WTC11 (cell line): Measurements from ENCODE around the gene CROCC2. TPM values are rescaled to one million over a fixed set of nuclear protein-coding genes. Genes with fewer than 3 reads are reported as not detected.

Experiments used
- ATAC-seq: fragments of 200-7000 bp; cut with Tn5 transposase; 2 replicates; pipeline ENCODE4 v1.10.0; 2021; ENCODE audit warnings: mild to moderate bottlenecking, moderate library complexity
- CTCF ChIA-PET: fragments of 300-600 bp; sonication (Branson Sonifier 250); formaldehyde crosslinking; loops from one replicate; lab custom pipeline; 2021; ENCODE audit warnings: antibody characterized with exemption; lab: Charles Lee
- POLR2A ChIA-PET: fragments of 350-600 bp; sonication (Branson Sonifier 250); formaldehyde crosslinking; loops from one replicate; lab custom pipeline; 2021; ENCODE audit warnings: antibody characterized with exemption; lab: Charles Lee
- DNase-seq: peaks from one replicate; pipeline ENCODE4 v3.0.0; 2021; ENCODE audit warnings: low spot score
- H3K27ac Mint-ChIP-seq: 2 replicates; pipeline ENCODE4 v1.8.0; 2021; ENCODE audit warnings: mixed read lengths
- H3K27me3 Mint-ChIP-seq: 2 replicates; pipeline ENCODE4 v1.8.0; 2021; ENCODE audit warnings: low read depth, mild to moderate bottlenecking, moderate library complexity, mixed read lengths
- H3K36me3 Mint-ChIP-seq: 2 replicates; pipeline ENCODE4 v1.8.0; 2021; ENCODE audit warnings: mixed read lengths
- H3K4me1 Mint-ChIP-seq: 2 replicates; pipeline ENCODE4 v1.8.0; 2022; ENCODE audit warnings: mixed read lengths
- H3K4me3 Mint-ChIP-seq: 2 replicates; pipeline ENCODE4 v1.8.0; 2021; ENCODE audit warnings: mild to moderate bottlenecking, moderate library complexity, mixed read lengths
- H3K9me3 Mint-ChIP-seq: 2 replicates; pipeline ENCODE4 v1.8.0; 2021; ENCODE audit warnings: mixed read lengths
- EMX1 ChIP-seq: fragments of 250-450 bp; sonication (Bioruptor Pico); IDR thresholded peaks from 2 replicates; pipeline ENCODE4 v1.8.0; 2021; ENCODE audit warnings: mild to moderate bottlenecking
- GTF2I ChIP-seq: fragments of 250-450 bp; sonication (Bioruptor Pico); conservative IDR thresholded peaks from 2 replicates; pipeline ENCODE4 v1.4.0; 2021; ENCODE audit warnings: mild to moderate bottlenecking
- IRF2 ChIP-seq: sonication (generic); formaldehyde crosslinking; IDR thresholded peaks from 2 replicates; pipeline ENCODE4 v1.8.0; 2022; ENCODE audit warnings: low read depth, missing genetic modification reagents, borderline replicate concordance
- JAZF1 ChIP-seq: fragments of 250-450 bp; sonication (Bioruptor Pico); IDR thresholded peaks from 2 replicates; pipeline ENCODE4 v1.9.0; 2021; ENCODE audit warnings: moderate library complexity, mild to moderate bottlenecking, inconsistent platforms
- NR1H2 ChIP-seq: sonication (generic); formaldehyde crosslinking; IDR thresholded peaks from 2 replicates; pipeline ENCODE4 v1.9.0; 2021; ENCODE audit warnings: mild to moderate bottlenecking, moderate library complexity, missing genetic modification reagents
- PREB ChIP-seq: sonication (generic); formaldehyde crosslinking; IDR thresholded peaks from 2 replicates; pipeline ENCODE4 v1.8.1; 2022; ENCODE audit warnings: mild to moderate bottlenecking, missing genetic modification reagents, moderate library complexity, borderline replicate concordance
- SMAD4 ChIP-seq: sonication (generic); formaldehyde crosslinking; IDR thresholded peaks from 2 replicates; pipeline ENCODE4 v1.8.0; 2022; ENCODE audit warnings: mild to moderate bottlenecking, missing genetic modification reagents
- STAT6 ChIP-seq: sonication (generic); formaldehyde crosslinking; conservative IDR thresholded peaks from 2 replicates; pipeline ENCODE4 v1.8.1; 2023; ENCODE audit warnings: mild to moderate bottlenecking, low read depth, missing genetic modification reagents, moderate library complexity
- TCF7 ChIP-seq: sonication (generic); formaldehyde crosslinking; IDR thresholded peaks from 2 replicates; pipeline ENCODE4 v1.8.0; 2022; ENCODE audit warnings: mild to moderate bottlenecking, low read depth, missing genetic modification reagents, moderate library complexity
- ZBTB21 ChIP-seq: sonication (generic); formaldehyde crosslinking; IDR thresholded peaks from 2 replicates; pipeline ENCODE4 v1.8.1; 2023; ENCODE audit warnings: mild to moderate bottlenecking, missing genetic modification reagents, borderline replicate concordance
- ZMAT4 ChIP-seq: fragments of 250-450 bp; sonication (Bioruptor Pico); IDR thresholded peaks from 2 replicates; pipeline ENCODE4 v1.9.0; 2021; ENCODE audit warnings: mild to moderate bottlenecking
- ZNF121 ChIP-seq: sonication (generic); formaldehyde crosslinking; IDR thresholded peaks from 2 replicates; pipeline ENCODE4 v1.8.0; 2023; ENCODE audit warnings: missing genetic modification reagents
- ZNF232 ChIP-seq: sonication (generic); formaldehyde crosslinking; IDR thresholded peaks from 2 replicates; pipeline ENCODE4 v1.8.0; 2022; ENCODE audit warnings: mild to moderate bottlenecking, missing genetic modification reagents
- total RNA-seq: library from RNA; stranded (reverse); gene quantifications from 3 replicates; pipeline ENCODE4 v1.2.3, GENCODE V29; 2021
- TF ChIP-seq, protein P1 (sequence below): sonication (generic); formaldehyde crosslinking; IDR thresholded peaks from 2 replicates; pipeline ENCODE4 v1.8.0; 2022; ENCODE audit warnings: mild to moderate bottlenecking, missing genetic modification reagents
- TF ChIP-seq, protein P2 (sequence below): sonication (generic); formaldehyde crosslinking; IDR thresholded peaks from 2 replicates; pipeline ENCODE4 v1.8.0; 2023; ENCODE audit warnings: missing genetic modification reagents, mild to moderate bottlenecking, borderline replicate concordance

Gene CROCC2
- total RNA-seq, 1 experiment from 2014 or later = not detected

- TF ChIP-seq IRF2 (CRISPR knock-in tag) (no peak), GTF2I (CRISPR knock-in tag) (no peak)
Observed at GRCh38 chr2:240954436-240955305, 48.5 kb downstream of the CROCC2 start (continued).

GRCh38 chr2:240955306-240956170 is 49.4 kb downstream of the CROCC2 start:
- no peaks in the 10 kb centered on the region for H3K9me3 Mint-ChIP-seq
- DNase-seq (no peak), ATAC-seq (no peak)
- H3K27me3 Mint-ChIP-seq = no peaks in the 10 kb centered on the region
- no peak overlapping the region for H3K27ac Mint-ChIP-seq
- CTCF ChIA-PET = interaction anchor here (0.5 to 1.2 kb wide), 4 partner anchors 28 to 136 kb away, joined by 3 to 6 read pairs (median 3); no protein-coding TSS in a partner anchor
- H3K4me1 Mint-ChIP-seq = peaks cover 11% of the 10 kb centered on the region; the same call in 1 of the 2 replicates
- no peak overlapping the region for H3K4me3 Mint-ChIP-seq
- POLR2A ChIA-PET = no interaction called here
- TF ChIP-seq IRF2 (CRISPR knock-in tag) (no peak), ZNF121 (CRISPR knock-in tag) (no peak), STAT6 (no peak), JAZF1 (CRISPR knock-in tag) (no peak), TCF7 (no peak), SMAD4 (CRISPR knock-in tag) (no peak), EMX1 (CRISPR knock-in tag) (no peak), ZBTB21 (CRISPR knock-in tag) (no peak), ZMAT4 (CRISPR knock-in tag) (no peak), PREB (no peak), ZNF232 (CRISPR knock-in tag) (no peak), NR1H2 (CRISPR knock-in tag) (no peak)
- TF ChIP-seq, protein P1, sequence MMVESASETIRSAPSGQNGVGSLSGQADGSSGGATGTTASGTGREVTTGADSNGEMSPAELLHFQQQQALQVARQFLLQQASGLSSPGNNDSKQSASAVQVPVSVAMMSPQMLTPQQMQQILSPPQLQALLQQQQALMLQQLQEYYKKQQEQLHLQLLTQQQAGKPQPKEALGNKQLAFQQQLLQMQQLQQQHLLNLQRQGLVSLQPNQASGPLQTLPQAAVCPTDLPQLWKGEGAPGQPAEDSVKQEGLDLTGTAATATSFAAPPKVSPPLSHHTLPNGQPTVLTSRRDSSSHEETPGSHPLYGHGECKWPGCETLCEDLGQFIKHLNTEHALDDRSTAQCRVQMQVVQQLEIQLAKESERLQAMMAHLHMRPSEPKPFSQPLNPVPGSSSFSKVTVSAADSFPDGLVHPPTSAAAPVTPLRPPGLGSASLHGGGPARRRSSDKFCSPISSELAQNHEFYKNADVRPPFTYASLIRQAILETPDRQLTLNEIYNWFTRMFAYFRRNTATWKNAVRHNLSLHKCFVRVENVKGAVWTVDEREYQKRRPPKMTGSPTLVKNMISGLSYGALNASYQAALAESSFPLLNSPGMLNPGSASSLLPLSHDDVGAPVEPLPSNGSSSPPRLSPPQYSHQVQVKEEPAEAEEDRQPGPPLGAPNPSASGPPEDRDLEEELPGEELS = no peak
- TF ChIP-seq, protein P2, sequence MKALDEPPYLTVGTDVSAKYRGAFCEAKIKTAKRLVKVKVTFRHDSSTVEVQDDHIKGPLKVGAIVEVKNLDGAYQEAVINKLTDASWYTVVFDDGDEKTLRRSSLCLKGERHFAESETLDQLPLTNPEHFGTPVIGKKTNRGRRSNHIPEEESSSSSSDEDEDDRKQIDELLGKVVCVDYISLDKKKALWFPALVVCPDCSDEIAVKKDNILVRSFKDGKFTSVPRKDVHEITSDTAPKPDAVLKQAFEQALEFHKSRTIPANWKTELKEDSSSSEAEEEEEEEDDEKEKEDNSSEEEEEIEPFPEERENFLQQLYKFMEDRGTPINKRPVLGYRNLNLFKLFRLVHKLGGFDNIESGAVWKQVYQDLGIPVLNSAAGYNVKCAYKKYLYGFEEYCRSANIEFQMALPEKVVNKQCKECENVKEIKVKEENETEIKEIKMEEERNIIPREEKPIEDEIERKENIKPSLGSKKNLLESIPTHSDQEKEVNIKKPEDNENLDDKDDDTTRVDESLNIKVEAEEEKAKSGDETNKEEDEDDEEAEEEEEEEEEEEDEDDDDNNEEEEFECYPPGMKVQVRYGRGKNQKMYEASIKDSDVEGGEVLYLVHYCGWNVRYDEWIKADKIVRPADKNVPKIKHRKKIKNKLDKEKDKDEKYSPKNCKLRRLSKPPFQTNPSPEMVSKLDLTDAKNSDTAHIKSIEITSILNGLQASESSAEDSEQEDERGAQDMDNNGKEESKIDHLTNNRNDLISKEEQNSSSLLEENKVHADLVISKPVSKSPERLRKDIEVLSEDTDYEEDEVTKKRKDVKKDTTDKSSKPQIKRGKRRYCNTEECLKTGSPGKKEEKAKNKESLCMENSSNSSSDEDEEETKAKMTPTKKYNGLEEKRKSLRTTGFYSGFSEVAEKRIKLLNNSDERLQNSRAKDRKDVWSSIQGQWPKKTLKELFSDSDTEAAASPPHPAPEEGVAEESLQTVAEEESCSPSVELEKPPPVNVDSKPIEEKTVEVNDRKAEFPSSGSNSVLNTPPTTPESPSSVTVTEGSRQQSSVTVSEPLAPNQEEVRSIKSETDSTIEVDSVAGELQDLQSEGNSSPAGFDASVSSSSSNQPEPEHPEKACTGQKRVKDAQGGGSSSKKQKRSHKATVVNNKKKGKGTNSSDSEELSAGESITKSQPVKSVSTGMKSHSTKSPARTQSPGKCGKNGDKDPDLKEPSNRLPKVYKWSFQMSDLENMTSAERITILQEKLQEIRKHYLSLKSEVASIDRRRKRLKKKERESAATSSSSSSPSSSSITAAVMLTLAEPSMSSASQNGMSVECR (CRISPR knock-in tag) = no peak
- no peaks in the 10 kb centered on the region for H3K36me3 Mint-ChIP-seq
